Neural cell (in vitro differentiated cells): Measurements from ENCODE around the gene LINC00632. TPM values are rescaled to one million over a fixed set of nuclear protein-coding genes. Genes with fewer than 3 reads are reported as not detected.

Experiments
- EP300 ChIP-seq: fragments of 450-650 bp; conservative IDR thresholded peaks from 2 replicates; pipeline ENCODE4 v1.6.1; 2014; ENCODE audit warnings: antibody characterized with exemption, mild to moderate bottlenecking, moderate library complexity; ENCODE audit not compliant: poor library complexity, severe bottlenecking
- POLR2AphosphoS5 ChIP-seq: IDR thresholded peaks from 2 replicates; pipeline ENCODE4 v1.6.1; 2012
- SMC3 ChIP-seq: fragments of 450-650 bp; conservative IDR thresholded peaks from 2 replicates; pipeline ENCODE4 v1.6.1; 2014; ENCODE audit warnings: antibody characterized with exemption, mild to moderate bottlenecking, moderate library complexity; ENCODE audit not compliant: poor library complexity
- polyA plus RNA-seq: library from polyadenylated mRNA; depleted of rRNA; stranded (reverse); fragments of >200 nt; gene quantifications from 2 replicates; pipeline ENCODE4 v1.2.3, GENCODE V29; 2014

The LINC00632 gene
- polyA plus RNA-seq, 1 donor from 2014 or later: 13.8 TPM

- no peak for TF ChIP-seq EP300
- no peak for TF ChIP-seq SMC3
- no peak for TF ChIP-seq POLR2AphosphoS5
Observed at GRCh38 chrX:140836874-140837273, 127.3 kb downstream of the LINC00632 start (continued).

Other genes with a start within 250 kb of the LINC00632 start
- 0.26 and 1.2 TPM in 2 replicates for gene SOX3, start 204.7 kb upstream of the LINC00632 start, polyA plus RNA-seq